CD14-positive monocyte (primary cell): ENCODE data around the gene UQCRFS1. TPM values are rescaled to one million over a fixed set of nuclear protein-coding genes. Genes with fewer than 3 reads are reported as not detected.

ENCODE experiments used
- DNase-seq, 3 donors: peaks; one replicate each; pipeline ENCODE4 v3.0.0-alpha.2; 2011 to 2022
- H2AFZ ChIP-seq: 2 replicates; pipeline ENCODE4 v1.6.0; 2012; ENCODE audit warnings: mild to moderate bottlenecking, low read depth, low read length, inconsistent platforms; ENCODE audit not compliant: insufficient read depth, poor library complexity, severe bottlenecking
- H3K27ac ChIP-seq, 2 donors: 1 replicate in 1 of 2; 2 replicates in 1 of 2; pipeline ENCODE4 v1.5.1; 2012 to 2013; ENCODE audit warnings: low read length in 2 of 2, control low read depth in 1 of 2, inconsistent platforms in 1 of 2, low read depth in 1 of 2, mild to moderate bottlenecking in 1 of 2
- H3K27me3 ChIP-seq, 2 donors: one replicate each; pipeline versions ENCODE4 v1.6.0 to v1.6.1; 2011 to 2013; ENCODE audit warnings: low read length in 2 of 2; ENCODE audit not compliant: control insufficient read depth in 2 of 2, insufficient read depth in 2 of 2
- H3K36me3 ChIP-seq, 2 donors: replicated peaks in 1 of 2; 1 replicate in 1 of 2; 2 replicates in 1 of 2; pipeline versions ENCODE4 v1.5.1 to v1.6.1; 2012 to 2013; ENCODE audit warnings: low read length in 2 of 2, control low read depth in 1 of 2, inconsistent platforms in 1 of 2, mild to moderate bottlenecking in 1 of 2; ENCODE audit not compliant: insufficient read depth in 2 of 2, control insufficient read depth in 1 of 2
- H3K4me1 ChIP-seq, 2 donors: 1 replicate in 1 of 2; 2 replicates in 1 of 2; pipeline versions ENCODE4 v1.5.1 to v1.6.1; 2012 to 2013; ENCODE audit warnings: low read length in 2 of 2, control low read depth in 1 of 2, inconsistent platforms in 1 of 2, mild to moderate bottlenecking in 1 of 2, moderate library complexity in 1 of 2; ENCODE audit not compliant: insufficient read depth in 2 of 2, control insufficient read depth in 1 of 2
- H3K4me2 ChIP-seq: replicated peaks from 2 replicates; pipeline ENCODE3; 2012; ENCODE audit warnings: low read length, moderate library complexity, mild to moderate bottlenecking; ENCODE audit not compliant: poor library complexity, severe bottlenecking; ENCODE audit errors: extremely low read depth
- H3K4me3 ChIP-seq, 3 experiments: fragments of 200-600 bp in 1 of 3; sonication (generic) in 1 of 3; replicated peaks in 1 of 3; 1 replicate in 2 of 3; 2 replicates in 1 of 3; pipeline ENCODE4 v1.5.1; 2011 to 2013; ENCODE audit warnings: low read length in 3 of 3, mild to moderate bottlenecking in 3 of 3, control low read depth in 2 of 3, low read depth in 2 of 3, inconsistent platforms in 1 of 3, moderate library complexity in 1 of 3
- H3K79me2 ChIP-seq: 2 replicates; pipeline ENCODE4 v1.6.0; 2012; ENCODE audit warnings: mild to moderate bottlenecking, control low read depth, inconsistent platforms, low read length, moderate library complexity; ENCODE audit not compliant: insufficient read depth
- H3K9ac ChIP-seq: 2 replicates; pipeline ENCODE4 v1.6.0; 2017; ENCODE audit warnings: low read length, mild to moderate bottlenecking; ENCODE audit not compliant: insufficient read depth, poor library complexity, severe bottlenecking
- H3K9me3 ChIP-seq, 2 donors: replicated peaks in 1 of 2; 1 replicate in 1 of 2; 2 replicates in 1 of 2; pipeline versions ENCODE4 v1.5.1 to v1.6.1; 2012 to 2013; ENCODE audit warnings: low read length in 2 of 2, control low read depth in 1 of 2; ENCODE audit not compliant: control insufficient read depth in 1 of 2, insufficient read depth in 1 of 2
- H4K20me1 ChIP-seq: 2 replicates; pipeline ENCODE4 v1.6.0; 2012; ENCODE audit warnings: mild to moderate bottlenecking, low read length, control low read depth, moderate library complexity; ENCODE audit not compliant: insufficient read depth
- H3K27ac Mint-ChIP-seq, 7 donors: one replicate each; pipeline ENCODE4 v1.8.0; 2020; ENCODE audit warnings: mild to moderate bottlenecking in 7 of 7, mixed read lengths in 7 of 7, moderate library complexity in 6 of 7, inconsistent platforms in 2 of 7
- H3K27me3 Mint-ChIP-seq, 3 donors: one replicate each; pipeline ENCODE4 v1.8.0; 2021 to 2022; ENCODE audit warnings: low read depth in 3 of 3, mild to moderate bottlenecking in 3 of 3, mixed read lengths in 3 of 3, moderate library complexity in 3 of 3, inconsistent platforms in 1 of 3
- H3K36me3 Mint-ChIP-seq, 2 donors: one replicate each; pipeline ENCODE4 v1.8.0; 2020; ENCODE audit warnings: mixed read lengths in 2 of 2, inconsistent platforms in 1 of 2, mild to moderate bottlenecking in 1 of 2
- H3K4me1 Mint-ChIP-seq: one replicate; pipeline ENCODE4 v1.8.0; 2020; ENCODE audit warnings: mild to moderate bottlenecking, mixed read lengths
- H3K4me3 Mint-ChIP-seq, 2 donors: one replicate each; pipeline ENCODE4 v1.8.0; 2020; ENCODE audit warnings: mild to moderate bottlenecking in 2 of 2, mixed read lengths in 2 of 2, moderate library complexity in 1 of 2
- H3K9me3 Mint-ChIP-seq, 7 donors: one replicate each; pipeline ENCODE4 v1.8.0; 2020 to 2022; ENCODE audit warnings: mixed read lengths in 7 of 7, mild to moderate bottlenecking in 6 of 7, moderate library complexity in 6 of 7, inconsistent platforms in 2 of 7
- CTCF ChIP-seq: fragments of 200-600 bp; IDR thresholded peaks from one replicate; pipeline ENCODE4 v1.8.0; 2022; ENCODE audit warnings: antibody characterized with exemption, mild to moderate bottlenecking
- WGBS: methylation state at CpG from one replicate; pipeline ENCODE4 v1.1.5; 2013; ENCODE audit warnings: missing lambda C conversion rate; ENCODE audit not compliant: insufficient coverage; 5-methylcytosine and 5-hydroxymethylcytosine counted together
- intact Hi-C, 2 donors: fragments of 100-400 bp; cut with micrococcal nuclease; formaldehyde crosslinking; loops; one replicate each; pipeline versions ENCODE4 v1.15.0 to v1.15.1; 2023
- polyA plus RNA-seq, 3 donors: library from polyadenylated mRNA; depleted of rRNA in 1 of 3; unstranded in 2 of 3; stranded (reverse) in 1 of 3; fragments of 300-500 nt in 2 of 3; fragments of >200 nt in 1 of 3; fragmentation: Illumina TruSeq in 2 of 3; gene quantifications; 1 replicate in 2 of 3; 2 replicates in 1 of 3; pipeline ENCODE4 v1.2.3, GENCODE V29; 2012 to 2021

The UQCRFS1 gene
- polyA plus RNA-seq, 3 donors = 26.2 to 108 (median 108) TPM

DNA sequence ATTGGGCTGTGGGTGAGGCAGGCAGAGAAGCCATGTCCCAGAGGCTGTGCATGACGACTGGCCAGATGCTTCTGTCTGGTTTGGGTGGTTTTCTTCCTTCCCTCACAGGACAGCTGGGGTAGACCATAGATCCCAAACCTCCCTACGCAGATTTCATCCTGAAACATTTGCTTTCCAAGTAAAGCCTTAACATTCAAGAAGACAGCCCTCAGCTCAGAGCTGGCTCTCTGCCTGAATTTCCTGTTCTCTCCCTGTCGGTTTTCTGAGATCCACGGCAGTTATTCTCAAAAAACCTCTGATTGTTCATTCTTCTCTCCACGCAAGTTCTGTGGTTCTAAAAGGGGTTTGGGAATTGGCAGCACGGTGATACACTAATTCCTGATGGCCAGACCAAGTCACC, 25.3 kb downstream of the UQCRFS1 start:
- Mint-ChIP-seq H3K9me3 (peaks cover 0 to 14% (median 2%) of the 10 kb centered on the region in 7 donors), H3K27ac (no peak overlapping the region), H3K36me3 (no peaks in the 10 kb centered on the region), H3K4me3 (no peak overlapping the region), H3K4me1 (no peaks in the 10 kb centered on the region), H3K27me3 (peaks cover 0 to 4% (median 2%) of the 10 kb centered on the region in 3 donors)
- no peaks in the 10 kb centered on the region for H3K36me3 ChIP-seq
- H3K27ac ChIP-seq = no peak overlapping the region
- H4K20me1 ChIP-seq = no peaks in the 10 kb centered on the region
- H3K4me1 ChIP-seq = no peaks in the 10 kb centered on the region
- H3K9ac ChIP-seq = no peak overlapping the region
- no peak for DNase-seq
- H2AFZ ChIP-seq = no peak overlapping the region
- intact Hi-C loops = no loop called here
- H3K27me3 ChIP-seq = no peaks in the 10 kb centered on the region
- no peak overlapping the region for H3K4me3 ChIP-seq
- no peak overlapping the region for H3K4me2 ChIP-seq
- no peaks in the 10 kb centered on the region for H3K9me3 ChIP-seq
- no peak for TF ChIP-seq CTCF
- H3K79me2 ChIP-seq = no peaks in the 10 kb centered on the region
- 85% methylated on average over 3 of the region's 6 CpGs for WGBS

GRCh38 chr19:29185427-29185826, 27.5 kb downstream of the UQCRFS1 start:
- H3K36me3 ChIP-seq = no peaks in the 10 kb centered on the region
- TF ChIP-seq CTCF = no peak
- 63% methylated on average over 5 of the region's 6 CpGs for WGBS

More at GRCh38 chr19:29185427-29185826, 27.5 kb downstream of the UQCRFS1 start:
- intact Hi-C loops = no loop called here
- Histone ChIP-seq H3K79me2 (no peaks in the 10 kb centered on the region), H3K27ac (no peak overlapping the region), H3K27me3 (no peaks in the 10 kb centered on the region), H3K4me3 (no peak overlapping the region), H4K20me1 (no peaks in the 10 kb centered on the region), H3K4me2 (no peak overlapping the region), H3K9ac (no peak overlapping the region), H3K9me3 (no peaks in the 10 kb centered on the region), H3K4me1 (no peaks in the 10 kb centered on the region), H2AFZ (no peak overlapping the region)
- Mint-ChIP-seq H3K27ac (no peak overlapping the region), H3K36me3 (no peaks in the 10 kb centered on the region), H3K27me3 (peaks cover 0 to 8% (median 0%) of the 10 kb centered on the region in 3 donors), H3K4me3 (no peak overlapping the region), H3K4me1 (no peaks in the 10 kb centered on the region), H3K9me3 (peaks cover 0 to 17% (median 3%) of the 10 kb centered on the region in 7 donors)
- no peak for DNase-seq
